A549 treated with CpdA at 1 μM for 4 hours (cell line): Measurements from ENCODE around the gene TREML4. TPM values are rescaled to one million over a fixed set of nuclear protein-coding genes. Genes with fewer than 3 reads are reported as not detected.

Experiments used
- total RNA-seq: library from RNA; stranded (reverse); fragments of 200-300 nt; extraction: Qiagen RNA extraction; gene quantifications from 5 replicates; pipeline ENCODE4 v1.2.3, GENCODE V29; 2022; ENCODE audit warnings: low read depth

The TREML4 gene, protein sequence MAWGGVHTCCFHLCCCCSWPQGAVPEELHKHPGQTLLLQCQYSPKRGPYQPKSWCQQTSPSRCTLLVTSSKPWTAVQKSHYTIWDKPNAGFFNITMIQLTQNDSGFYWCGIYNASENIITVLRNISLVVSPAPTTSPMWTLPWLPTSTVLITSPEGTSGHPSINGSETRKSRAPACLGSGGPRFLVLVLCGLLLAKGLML
- not detected in 5 replicates for total RNA-seq

GRCh38 chr6:41228096-41228495 is at the start of gene TREML4:
Gene TREML4, plus strand, starts transcription at chr6:41228349. Its CDS starts 79 bp downstream, at chr6:41228428.

GRCh38 chr6:41200901-41201763 is 27.0 kb upstream of the TREML4 start, which contains the start of gene TREML2:
Gene TREML2, minus strand, starts transcription at chr6:41201149. Its CDS starts 141 bp downstream, at chr6:41201008.

GRCh38 chr6:41286544-41287346 is 58.6 kb downstream of the TREML4 start, which contains the start of gene TREM1:
Gene TREM1, minus strand, starts transcription at chr6:41286682. Its CDS starts 27 bp downstream, at chr6:41286655.

Other genes with a start within 250 kb of the TREML4 start
- 0.20 to 0.40 TPM (median 0.34 TPM) in 5 replicates for gene UNC5CL, start 189.1 kb upstream of the TREML4 start, total RNA-seq
- 0.10 TPM in 1 of 5 replicates, not detected in the others for gene TSPO2, start 185.9 kb upstream of the TREML4 start, total RNA-seq
- not detected in 5 replicates for gene APOBEC2, start 175.1 kb upstream of the TREML4 start, total RNA-seq
- gene OARD1, start 156.0 kb upstream of the TREML4 start, total RNA-seq: 18.8 to 23.2 TPM (median 20.5 TPM) in 5 replicates
- gene NFYA, start 155.4 kb upstream of the TREML4 start, total RNA-seq: 11.5 to 15.4 TPM (median 14.2 TPM) in 5 replicates
- not detected in 5 replicates for gene TREML1, start 74.0 kb upstream of the TREML4 start, total RNA-seq
- not detected in 5 replicates for gene TREM2, start 65.2 kb upstream of the TREML4 start, total RNA-seq
- not detected in 5 replicates for gene TREML2, start 27.2 kb upstream of the TREML4 start, total RNA-seq
- 0.23 to 0.49 TPM (median 0.29 TPM) in 3 of 5 replicates, not detected in the others for gene TREM1, start 58.3 kb downstream of the TREML4 start, total RNA-seq
- gene NCR2, start 107.3 kb downstream of the TREML4 start, total RNA-seq: not detected in 5 replicates